CD8-positive, alpha-beta memory T cell (primary cell): ENCODE data around the gene SLC27A6. TPM values are rescaled to one million over a fixed set of nuclear protein-coding genes. Genes with fewer than 3 reads are reported as not detected.

Experiments used
- CTCF ChIA-PET: fragments of 350-600 bp; sonication (Branson Sonifier 250); formaldehyde crosslinking; loops from one replicate; lab custom pipeline; 2021; ENCODE audit warnings: antibody characterized with exemption; lab: Charles Lee
- POLR2A ChIA-PET: fragments of 350-600 bp; sonication (Branson Sonifier 250); formaldehyde crosslinking; loops from one replicate; lab custom pipeline; 2021; ENCODE audit warnings: antibody characterized with exemption; lab: Charles Lee
- DNase-seq, 5 donors: peaks; one replicate each; pipeline versions ENCODE4 v3.0.0 to v3.0.0-alpha.2; 2020 to 2022; ENCODE audit warnings: mixed read lengths in 1 of 5
- H3K27ac ChIP-seq: one replicate; pipeline ENCODE4 v1.7.0; 2013; ENCODE audit warnings: low read depth, mild to moderate bottlenecking, low read length, moderate library complexity
- H3K27me3 ChIP-seq: 2 replicates; pipeline ENCODE4 v1.7.0; 2013; ENCODE audit warnings: low read length, mild to moderate bottlenecking; ENCODE audit not compliant: insufficient read depth, poor library complexity, severe bottlenecking
- H3K36me3 ChIP-seq: 2 replicates; pipeline ENCODE4 v1.7.0; 2013; ENCODE audit warnings: mild to moderate bottlenecking, low read length, moderate library complexity; ENCODE audit not compliant: insufficient read depth
- H3K4me1 ChIP-seq: 2 replicates; pipeline ENCODE4 v1.7.0; 2013; ENCODE audit warnings: mild to moderate bottlenecking, low read length, moderate library complexity; ENCODE audit not compliant: insufficient read depth
- H3K4me3 ChIP-seq: 2 replicates; pipeline ENCODE4 v1.7.0; 2013; ENCODE audit warnings: mild to moderate bottlenecking, low read length
- H3K9me3 ChIP-seq: 2 replicates; pipeline ENCODE4 v1.7.0; 2013; ENCODE audit warnings: mild to moderate bottlenecking, low read length
- H3K27ac Mint-ChIP-seq, 8 donors: one replicate each; pipeline ENCODE4 v1.8.0; 2020 to 2021; ENCODE audit warnings: mixed read lengths in 8 of 8, mild to moderate bottlenecking in 6 of 8, inconsistent platforms in 3 of 8, moderate library complexity in 3 of 8
- H3K27me3 Mint-ChIP-seq, 2 donors: one replicate each; pipeline ENCODE4 v1.8.0; 2020 to 2021; ENCODE audit warnings: mixed read lengths in 2 of 2, mild to moderate bottlenecking in 1 of 2, moderate library complexity in 1 of 2
- H3K36me3 Mint-ChIP-seq, 3 donors: one replicate each; pipeline ENCODE4 v1.8.0; 2020 to 2021; ENCODE audit warnings: mixed read lengths in 3 of 3, inconsistent platforms in 1 of 3, mild to moderate bottlenecking in 1 of 3
- H3K4me1 Mint-ChIP-seq, 3 donors: one replicate each; pipeline ENCODE4 v1.8.0; 2020 to 2021; ENCODE audit warnings: mixed read lengths in 3 of 3, inconsistent platforms in 1 of 3, mild to moderate bottlenecking in 1 of 3
- H3K4me3 Mint-ChIP-seq, 7 donors: one replicate each; pipeline ENCODE4 v1.8.0; 2020 to 2021; ENCODE audit warnings: mixed read lengths in 7 of 7, mild to moderate bottlenecking in 6 of 7, moderate library complexity in 4 of 7, inconsistent platforms in 2 of 7
- H3K9me3 Mint-ChIP-seq, 5 donors: one replicate each; pipeline ENCODE4 v1.8.0; 2020 to 2022; ENCODE audit warnings: mixed read lengths in 5 of 5, mild to moderate bottlenecking in 3 of 5, moderate library complexity in 2 of 5, inconsistent platforms in 1 of 5
- polyA plus RNA-seq: library from polyadenylated mRNA; unstranded; fragments of 300-500 nt; fragmentation: Illumina TruSeq; gene quantifications from one replicate; pipeline ENCODE4 v1.2.3, GENCODE V29; 2021
- total RNA-seq, 2 experiments: library from RNA; stranded (reverse); gene quantifications; one replicate each; pipeline ENCODE4 v1.2.3, GENCODE V29; 2021

SLC27A6 gene
- total and polyA plus RNA-seq, 3 experiments from 2014 or later = not detected

DNA sequence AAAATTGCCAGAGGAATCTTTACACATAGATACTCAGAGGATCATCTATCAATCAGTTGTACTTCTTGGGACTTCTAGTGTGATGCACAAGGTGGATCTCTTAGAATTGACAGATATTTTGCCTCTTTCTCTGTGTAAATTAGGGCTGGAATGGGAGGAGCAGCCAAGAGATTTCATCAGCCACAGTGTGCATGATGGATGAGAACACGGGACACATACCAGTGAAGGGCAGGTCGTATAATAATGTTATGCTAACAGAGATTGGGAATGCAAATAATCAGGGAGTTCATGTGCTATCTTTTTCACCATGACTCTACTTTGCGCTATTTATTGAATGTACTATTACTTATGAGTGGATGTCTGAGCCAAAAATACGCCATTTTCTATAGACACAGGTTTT lies 86.0 kb downstream of the SLC27A6 start:
- H3K27ac ChIP-seq = no peak overlapping the region
- H3K4me3 Mint-ChIP-seq = no peak overlapping the region
- ChIA-PET POLR2A (no interaction called here), CTCF (no interaction called here)
- no peaks in the 10 kb centered on the region for H3K36me3 Mint-ChIP-seq
- H3K27me3 Mint-ChIP-seq = peaks cover 0 to 9% of the 10 kb centered on the region in 2 donors
- no peaks in the 10 kb centered on the region for H3K36me3 ChIP-seq
- H3K9me3 Mint-ChIP-seq = peaks cover 0 to 3% (median 0%) of the 10 kb centered on the region in 5 donors
- H3K27ac Mint-ChIP-seq = no peak overlapping the region
- H3K4me1 ChIP-seq = no peaks in the 10 kb centered on the region
- H3K9me3 ChIP-seq = no peaks in the 10 kb centered on the region
- H3K4me3 ChIP-seq = no peak overlapping the region
- no peaks in the 10 kb centered on the region for H3K4me1 Mint-ChIP-seq
- no peak for DNase-seq
- H3K27me3 ChIP-seq = no peaks in the 10 kb centered on the region

- no peak overlapping the region for H3K4me3 Mint-ChIP-seq
Observed at GRCh38 chr5:129053438-129053837, 88.2 kb downstream of the SLC27A6 start.

DNA sequence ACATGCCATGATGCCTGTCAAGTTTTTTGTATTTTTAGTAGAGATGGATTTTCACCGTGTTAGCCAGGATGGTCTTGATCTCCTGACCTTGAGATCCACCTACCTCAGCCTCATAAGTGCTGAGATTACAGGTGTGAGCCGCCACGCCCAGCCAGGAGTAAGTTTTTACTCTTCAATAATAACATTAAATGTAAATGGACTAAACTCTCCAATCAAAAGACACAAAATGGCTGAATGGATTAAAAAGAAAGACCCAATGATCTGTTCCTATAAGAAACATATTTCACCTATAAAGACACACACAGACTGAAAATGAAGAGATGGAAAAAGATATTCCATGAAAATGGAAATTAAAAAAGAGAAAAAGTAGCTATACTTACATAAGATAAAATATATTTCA lies 92.0 kb downstream of the SLC27A6 start:
- no peak overlapping the region for H3K4me3 Mint-ChIP-seq
- H3K27me3 Mint-ChIP-seq = peaks cover 0 to 11% of the 10 kb centered on the region in 2 donors
- H3K36me3 Mint-ChIP-seq = peaks cover 0 to 6% (median 0%) of the 10 kb centered on the region in 3 donors
- ChIA-PET POLR2A (no interaction called here), CTCF (no interaction called here)
- Histone ChIP-seq H3K4me1 (no peaks in the 10 kb centered on the region), H3K27me3 (no peaks in the 10 kb centered on the region), H3K4me3 (no peak overlapping the region), H3K27ac (no peak overlapping the region), H3K9me3 (no peaks in the 10 kb centered on the region), H3K36me3 (no peaks in the 10 kb centered on the region)
- no peaks in the 10 kb centered on the region for H3K4me1 Mint-ChIP-seq
- DNase-seq = no peak
- peaks cover 0 to 9% (median 2%) of the 10 kb centered on the region in 5 donors for H3K9me3 Mint-ChIP-seq
- no peak overlapping the region for H3K27ac Mint-ChIP-seq

More at GRCh38 chr5:129053438-129053837, 88.2 kb downstream of the SLC27A6 start:
- no peaks in the 10 kb centered on the region for H3K27me3 ChIP-seq
- H3K36me3 ChIP-seq = no peaks in the 10 kb centered on the region
- peaks cover 0 to 6% (median 0%) of the 10 kb centered on the region in 3 donors for H3K36me3 Mint-ChIP-seq
- H3K27ac Mint-ChIP-seq = no peak overlapping the region
- no peaks in the 10 kb centered on the region for H3K4me1 ChIP-seq
- ChIA-PET POLR2A (no interaction called here), CTCF (no interaction called here)
- no peak overlapping the region for H3K4me3 ChIP-seq
- H3K9me3 ChIP-seq = no peaks in the 10 kb centered on the region
- no peaks in the 10 kb centered on the region for H3K4me1 Mint-ChIP-seq
- peaks cover 0 to 18% of the 10 kb centered on the region in 2 donors for H3K27me3 Mint-ChIP-seq
- peaks cover 0 to 9% (median 2%) of the 10 kb centered on the region in 5 donors for H3K9me3 Mint-ChIP-seq
- no peak for DNase-seq
- no peak overlapping the region for H3K27ac ChIP-seq

DNA sequence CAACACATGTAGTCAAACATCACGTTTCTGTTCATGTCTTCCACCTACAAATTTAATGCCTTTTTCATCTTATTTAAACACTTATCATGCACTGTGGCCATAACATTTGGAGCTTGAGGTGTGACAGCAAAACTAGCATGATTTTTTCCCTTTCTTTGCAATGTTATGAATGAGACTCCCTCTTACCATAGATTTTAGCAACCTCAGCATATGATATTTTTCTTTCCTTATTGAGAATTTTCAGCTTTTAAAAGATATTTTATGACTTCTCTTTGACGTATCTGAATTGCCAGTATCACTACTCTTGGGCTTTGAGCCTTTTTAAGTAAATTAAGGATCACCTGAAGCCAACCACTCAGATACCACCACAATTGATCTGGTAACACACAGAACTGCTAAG lies 96.6 kb downstream of the SLC27A6 start:
- no peak overlapping the region for H3K4me3 Mint-ChIP-seq
- no peaks in the 10 kb centered on the region for H3K4me1 Mint-ChIP-seq
- H3K9me3 ChIP-seq = no peaks in the 10 kb centered on the region
- H3K27me3 ChIP-seq = no peaks in the 10 kb centered on the region
- H3K9me3 Mint-ChIP-seq = peaks cover 0 to 1% (median under 1%) of the 10 kb centered on the region in 5 donors
- peaks cover 0 to 1% (median 0%) of the 10 kb centered on the region in 3 donors for H3K36me3 Mint-ChIP-seq
- ChIA-PET CTCF (no interaction called here), POLR2A (no interaction called here)
- no peak overlapping the region for H3K27ac Mint-ChIP-seq
- H3K4me3 ChIP-seq = no peak overlapping the region
- H3K4me1 ChIP-seq = no peaks in the 10 kb centered on the region
- no peak overlapping the region for H3K27ac ChIP-seq
- H3K36me3 ChIP-seq = no peaks in the 10 kb centered on the region
- H3K27me3 Mint-ChIP-seq = peaks cover 0 to 9% of the 10 kb centered on the region in 2 donors
- no peak for DNase-seq

DNA sequence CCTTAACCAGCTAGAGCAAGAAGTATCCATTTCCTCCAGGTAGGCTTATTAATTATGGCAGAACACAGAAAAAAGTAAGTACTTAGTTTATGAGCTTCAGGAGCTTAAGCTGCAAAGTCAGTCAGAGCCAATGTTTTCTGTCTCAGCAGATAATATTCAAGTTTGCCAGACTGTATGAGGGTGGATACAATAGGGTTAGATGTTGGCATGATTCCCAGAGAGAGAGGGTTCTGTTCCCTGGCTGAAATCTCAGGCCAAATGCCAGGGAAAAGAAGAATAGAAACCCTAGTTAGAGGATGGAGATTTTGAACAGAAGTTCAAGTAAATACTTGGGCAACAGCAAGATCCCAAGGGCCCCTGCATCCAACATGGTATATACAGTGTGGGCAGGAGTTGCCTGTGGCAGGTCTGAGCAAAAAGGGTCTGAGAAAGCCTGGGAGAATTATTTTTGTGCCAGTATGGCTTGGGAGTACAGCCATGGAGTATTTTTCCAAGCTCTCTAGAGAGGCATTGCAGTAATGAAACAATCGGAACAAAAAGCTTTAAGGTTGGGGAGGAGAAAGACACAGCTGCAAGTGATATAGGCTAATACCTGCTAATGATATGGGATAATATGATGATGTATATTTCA lies 98.3 kb downstream of the SLC27A6 start:
- DNase-seq = no peak
- H3K27ac Mint-ChIP-seq = no peak overlapping the region
- H3K27me3 ChIP-seq = no peaks in the 10 kb centered on the region
- no peaks in the 10 kb centered on the region for H3K4me1 Mint-ChIP-seq
- CTCF ChIA-PET = no interaction called here
- no peaks in the 10 kb centered on the region for H3K27me3 Mint-ChIP-seq
- H3K27ac ChIP-seq = no peak overlapping the region
- POLR2A ChIA-PET = no interaction called here
- no peaks in the 10 kb centered on the region for H3K9me3 ChIP-seq
- H3K4me1 ChIP-seq = no peaks in the 10 kb centered on the region
- H3K36me3 Mint-ChIP-seq = no peaks in the 10 kb centered on the region
- no peaks in the 10 kb centered on the region for H3K9me3 Mint-ChIP-seq
- H3K4me3 ChIP-seq = no peak overlapping the region
- no peak overlapping the region for H3K4me3 Mint-ChIP-seq
- no peaks in the 10 kb centered on the region for H3K36me3 ChIP-seq

- Mint-ChIP-seq H3K36me3 (no peaks in the 10 kb centered on the region), H3K27me3 (peaks cover under 1 to 4% of the 10 kb centered on the region in 2 donors), H3K4me1 (no peaks in the 10 kb centered on the region), H3K4me3 (no peak overlapping the region), H3K27ac (no peak overlapping the region), H3K9me3 (no peaks in the 10 kb centered on the region)
- Histone ChIP-seq H3K4me3 (no peak overlapping the region), H3K27me3 (no peaks in the 10 kb centered on the region), H3K27ac (no peak overlapping the region), H3K4me1 (no peaks in the 10 kb centered on the region), H3K36me3 (no peaks in the 10 kb centered on the region), H3K9me3 (no peaks in the 10 kb centered on the region)
- CTCF ChIA-PET = no interaction called here
- POLR2A ChIA-PET = no interaction called here
- no peak for DNase-seq
Observed at GRCh38 chr5:129065721-129066120, 100.4 kb downstream of the SLC27A6 start.

DNA sequence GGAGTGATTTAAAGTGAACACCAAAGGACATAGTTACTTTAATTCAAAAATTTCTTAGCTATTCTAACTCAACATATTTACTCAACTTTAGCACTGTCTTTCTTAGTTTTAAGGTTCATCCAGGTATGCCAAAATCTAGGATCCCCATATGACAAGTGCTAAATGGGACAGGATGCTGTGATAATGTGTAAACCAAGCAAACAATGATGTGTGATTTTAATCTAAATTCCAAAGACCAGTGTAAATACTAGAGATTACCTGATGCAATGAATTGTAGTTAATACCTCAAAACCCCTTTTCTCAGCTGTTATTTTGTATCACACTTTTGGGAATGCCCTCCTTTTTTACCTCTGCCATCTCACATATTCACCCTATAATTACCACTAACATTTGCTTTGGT lies 102.5 kb downstream of the SLC27A6 start:
- Histone ChIP-seq H3K4me3 (no peak overlapping the region), H3K27ac (no peak overlapping the region), H3K27me3 (no peaks in the 10 kb centered on the region), H3K4me1 (no peaks in the 10 kb centered on the region), H3K9me3 (no peaks in the 10 kb centered on the region), H3K36me3 (no peaks in the 10 kb centered on the region)
- no peaks in the 10 kb centered on the region for H3K9me3 Mint-ChIP-seq
- H3K36me3 Mint-ChIP-seq = no peaks in the 10 kb centered on the region
- H3K27ac Mint-ChIP-seq = no peak overlapping the region
- no peak for DNase-seq
- peaks cover 4 to 5% of the 10 kb centered on the region in 2 donors for H3K27me3 Mint-ChIP-seq
- POLR2A ChIA-PET = no interaction called here
- H3K4me1 Mint-ChIP-seq = no peaks in the 10 kb centered on the region
- CTCF ChIA-PET = no interaction called here
- no peak overlapping the region for H3K4me3 Mint-ChIP-seq

GRCh38 chr5:129069292-129069691 lies 104.0 kb downstream of the SLC27A6 start:
- H3K4me1 ChIP-seq = no peaks in the 10 kb centered on the region
- POLR2A ChIA-PET = no interaction called here
- no peaks in the 10 kb centered on the region for H3K27me3 ChIP-seq
- no peak for DNase-seq
- Mint-ChIP-seq H3K27ac (no peak overlapping the region), H3K4me1 (no peaks in the 10 kb centered on the region), H3K36me3 (no peaks in the 10 kb centered on the region), H3K27me3 (peaks cover 4 to 16% of the 10 kb centered on the region in 2 donors), H3K9me3 (no peaks in the 10 kb centered on the region), H3K4me3 (no peak overlapping the region)
- CTCF ChIA-PET = no interaction called here
- H3K36me3 ChIP-seq = no peaks in the 10 kb centered on the region
- H3K4me3 ChIP-seq = no peak overlapping the region
- no peaks in the 10 kb centered on the region for H3K9me3 ChIP-seq
- H3K27ac ChIP-seq = no peak overlapping the region
